ENCODE data around the gene MAPK12. TPM values are rescaled to one million over a fixed set of nuclear protein-coding genes. Genes with fewer than 3 reads are reported as not detected.
"Not testable (repeated sequence)": the region's sequence is repeated elsewhere in the genome, so short reads cannot be mapped to it uniquely, and the experiment has no call there.

Gene MAPK12
- total RNA-seq, 1 donor from 2014 or later, result 25.5 TPM

DNA sequence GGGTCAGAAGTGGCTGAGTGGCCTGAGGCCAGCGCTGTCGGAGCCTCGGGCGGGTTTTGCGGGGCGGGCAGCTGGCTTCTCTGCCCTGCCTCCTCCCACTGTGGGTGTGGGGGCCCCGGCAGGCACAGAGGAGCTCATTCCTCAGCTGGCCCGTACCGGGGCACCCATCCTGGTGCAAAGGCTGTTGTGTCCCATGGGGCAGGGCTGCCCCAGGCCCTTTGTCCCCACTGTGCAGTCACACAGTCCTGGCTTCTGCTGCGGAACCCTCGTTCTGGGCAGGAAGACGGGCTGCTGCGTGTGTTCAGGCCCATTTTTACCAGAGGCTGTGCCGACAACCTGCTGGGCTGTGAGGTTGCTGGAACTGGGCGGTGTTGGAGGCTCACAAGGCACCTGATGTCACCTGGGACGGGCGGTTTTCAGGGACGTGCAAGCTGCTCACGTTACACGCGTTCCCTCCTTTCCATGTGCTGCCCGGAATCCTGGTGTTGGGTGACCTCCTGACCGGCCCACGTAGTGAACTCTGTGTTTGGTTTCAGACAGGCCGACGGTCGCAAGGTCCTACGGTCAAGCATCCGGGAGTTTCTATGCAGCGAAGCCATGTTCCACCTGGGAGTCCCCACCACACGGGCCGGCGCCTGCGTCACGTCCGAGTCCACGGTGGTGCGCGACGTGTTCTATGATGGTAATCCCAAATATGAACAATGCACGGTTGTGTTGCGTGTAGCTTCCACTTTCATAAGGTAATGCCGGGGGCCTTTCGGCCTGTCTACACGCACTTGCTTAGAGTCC is 55.5 kb downstream of the MAPK12 start:
- H3K36me3 ChIP-seq (ENCODE audit: control insufficient read depth, insufficient read depth, low read length), result peaks cover 6% of the 10 kb centered on the region
- TF ChIP-seq, protein P1, sequence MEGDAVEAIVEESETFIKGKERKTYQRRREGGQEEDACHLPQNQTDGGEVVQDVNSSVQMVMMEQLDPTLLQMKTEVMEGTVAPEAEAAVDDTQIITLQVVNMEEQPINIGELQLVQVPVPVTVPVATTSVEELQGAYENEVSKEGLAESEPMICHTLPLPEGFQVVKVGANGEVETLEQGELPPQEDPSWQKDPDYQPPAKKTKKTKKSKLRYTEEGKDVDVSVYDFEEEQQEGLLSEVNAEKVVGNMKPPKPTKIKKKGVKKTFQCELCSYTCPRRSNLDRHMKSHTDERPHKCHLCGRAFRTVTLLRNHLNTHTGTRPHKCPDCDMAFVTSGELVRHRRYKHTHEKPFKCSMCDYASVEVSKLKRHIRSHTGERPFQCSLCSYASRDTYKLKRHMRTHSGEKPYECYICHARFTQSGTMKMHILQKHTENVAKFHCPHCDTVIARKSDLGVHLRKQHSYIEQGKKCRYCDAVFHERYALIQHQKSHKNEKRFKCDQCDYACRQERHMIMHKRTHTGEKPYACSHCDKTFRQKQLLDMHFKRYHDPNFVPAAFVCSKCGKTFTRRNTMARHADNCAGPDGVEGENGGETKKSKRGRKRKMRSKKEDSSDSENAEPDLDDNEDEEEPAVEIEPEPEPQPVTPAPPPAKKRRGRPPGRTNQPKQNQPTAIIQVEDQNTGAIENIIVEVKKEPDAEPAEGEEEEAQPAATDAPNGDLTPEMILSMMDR (IDR thresholded peaks at IDR 0.05; ENCODE audit: insufficient read depth, low read length, poor library complexity, severe bottlenecking), result no peak
- H3K4me3 ChIP-seq (ENCODE audit: low read depth, low read length), result no peak overlapping the region
- DNase-seq (ENCODE audit: low read depth), result no peak
- H3K27me3 ChIP-seq (ENCODE audit: control insufficient read depth, insufficient read depth, low read length), result no peaks in the 10 kb centered on the region

- H3K27me3 ChIP-seq (ENCODE audit: control insufficient read depth, insufficient read depth, low read length); H3K4me3 ChIP-seq (ENCODE audit: low read depth, low read length); H3K36me3 ChIP-seq (ENCODE audit: control insufficient read depth, insufficient read depth, low read length); DNase-seq (ENCODE audit: low read depth): not testable (repeated sequence)
Observed at GRCh38 chr22:50204998-50205397, 56.5 kb downstream of the MAPK12 start.

- no peak overlapping the region for H3K4me3 ChIP-seq (ENCODE audit: low read depth, low read length)
- no peaks in the 10 kb centered on the region for H3K36me3 ChIP-seq (ENCODE audit: control insufficient read depth, insufficient read depth, low read length)
- DNase-seq (ENCODE audit: low read depth), result no peak
- no peaks in the 10 kb centered on the region for H3K27me3 ChIP-seq (ENCODE audit: control insufficient read depth, insufficient read depth, low read length)
- TF ChIP-seq, protein P1 (IDR thresholded peaks at IDR 0.05; ENCODE audit: insufficient read depth, low read length, poor library complexity, severe bottlenecking), result no peak
Observed at GRCh38 chr22:50204571-50204970, 56.9 kb downstream of the MAPK12 start.

GRCh38 chr22:50203288-50203687 is 58.2 kb downstream of the MAPK12 start:
- H3K4me3 ChIP-seq (ENCODE audit: low read depth, low read length), result no peak overlapping the region
- DNase-seq (ENCODE audit: low read depth), result no peak
- H3K27me3 ChIP-seq (ENCODE audit: control insufficient read depth, insufficient read depth, low read length), result no peaks in the 10 kb centered on the region
- TF ChIP-seq, protein P1 (IDR thresholded peaks at IDR 0.05; ENCODE audit: insufficient read depth, low read length, poor library complexity, severe bottlenecking), result no peak
- H3K36me3 ChIP-seq (ENCODE audit: control insufficient read depth, insufficient read depth, low read length), result no peaks in the 10 kb centered on the region

Other genes with a start within 250 kb of the MAPK12 start
- not detected in 2 replicates for gene IL17REL, start 248.9 kb downstream of the MAPK12 start, total RNA-seq
- gene TTLL8, start 203.4 kb downstream of the MAPK12 start, total RNA-seq, result not detected in 2 replicates
- not detected in 2 replicates for gene MLC1, start 176.3 kb downstream of the MAPK12 start, total RNA-seq
- 0.21 and 1.7 TPM in 2 replicates for gene MOV10L1, start 171.7 kb downstream of the MAPK12 start, total RNA-seq
- gene PANX2, start 91.0 kb downstream of the MAPK12 start, total RNA-seq, result 0.33 and 1.1 TPM in 2 replicates
- 60.2 and 73.5 TPM in 2 replicates for gene TRABD, start 75.8 kb downstream of the MAPK12 start, total RNA-seq
- gene SELENOO, start 60.7 kb downstream of the MAPK12 start, total RNA-seq, result 12.0 and 14.8 TPM in 2 replicates
- 27.2 and 33.6 TPM in 2 replicates for gene TUBGCP6, start 16.7 kb downstream of the MAPK12 start, total RNA-seq
- gene HDAC10, start 10.4 kb downstream of the MAPK12 start, total RNA-seq, result 21.1 and 34.8 TPM in 2 replicates
- 11.9 and 12.9 TPM in 2 replicates for gene MAPK11, start 8.7 kb upstream of the MAPK12 start, total RNA-seq
- gene PLXNB2, start 46.0 kb upstream of the MAPK12 start, total RNA-seq, result 251 and 302 TPM in 2 replicates
- 4.5 TPM in 2 replicates for gene DENND6B, start 65.3 kb upstream of the MAPK12 start, total RNA-seq
- 45.2 and 53.4 TPM in 2 replicates for gene PPP6R2, start 81.6 kb upstream of the MAPK12 start, total RNA-seq
- gene SBF1, start 213.4 kb upstream of the MAPK12 start, total RNA-seq, result 96.6 and 127 TPM in 2 replicates
- 27.3 and 29.0 TPM in 2 replicates for gene ADM2, start 219.9 kb upstream of the MAPK12 start, total RNA-seq
- gene MIOX, start 225.2 kb upstream of the MAPK12 start, total RNA-seq, result 0.68 and 1.8 TPM in 2 replicates
- 48.3 and 75.4 TPM in 2 replicates for gene LMF2, start 246.0 kb upstream of the MAPK12 start, total RNA-seq
- 41.3 and 50.2 TPM in 2 replicates for gene NCAPH2, start 246.5 kb upstream of the MAPK12 start, total RNA-seq